Measurements from ENCODE around the gene BET1. TPM values are rescaled to one million over a fixed set of nuclear protein-coding genes. Genes with fewer than 3 reads are reported as not detected.

Gene BET1
- total and polyA plus RNA-seq, 9 of the 15 experiments (the other 6 are each of a cell fraction or from before 2014, with no cell fraction given) = 15.8 to 190 (median 37.8) TPM

GRCh38 chr7:94016786-94017185 is 12.6 kb upstream of the BET1 start:
- DNase-seq (ENCODE audit: extremely low read depth in 1 of 4, low spot score in 3 of 4) (no peak), FAIRE-seq (no peak), ATAC-seq (no peak)
- in situ Hi-C loops (cut with MboI) = no loop called here
- 7% methylated on average over 1 of the region's 1 CpG for WGBS (ENCODE audit: insufficient coverage, low coverage, missing lambda C conversion rate)
- intact Hi-C loops (cut with micrococcal nuclease) = no loop called here
- Histone ChIP-seq H3K9me3 (replicated peaks; ENCODE audit: control insufficient read depth, insufficient read depth, low read depth, low read length) (no peaks in the 10 kb centered on the region), H3K27ac (ENCODE audit: extremely low read depth, low read depth, low read length) (no peak overlapping the region), H3K79me2 (ENCODE audit: control insufficient read depth, insufficient read depth, low read length) (no peaks in the 10 kb centered on the region), H3K4me3 (no peak overlapping the region), H3K27me3 (ENCODE audit: control insufficient read depth in 2 of 2, insufficient read depth in 2 of 2, low read length in 2 of 2) (peaks cover 2 to 5% of the 10 kb centered on the region in 2 experiments; a peak in 1 of 5 replicates), H4K20me1 (replicated peaks; ENCODE audit: control insufficient read depth, insufficient read depth, low read length) (no peaks in the 10 kb centered on the region), H2AFZ (ENCODE audit: low read depth, low read length) (no peak overlapping the region), H3K9ac (ENCODE audit: insufficient read depth in 1 of 2, low read depth in 2 of 2, low read length in 2 of 2) (no peak overlapping the region), H3K4me2 (ENCODE audit: insufficient read depth, low read length) (no peak overlapping the region), H3K36me3 (ENCODE audit: control insufficient read depth, insufficient read depth, low read length) (no peaks in the 10 kb centered on the region), H3K4me1 (replicated peaks in 1 of 2; ENCODE audit: control insufficient read depth in 2 of 2, insufficient read depth in 2 of 2, low read length in 2 of 2) (peaks cover 0 to 5% of the 10 kb centered on the region in 2 experiments; a peak in 1 of 5 replicates), H3K9me1 (ENCODE audit: control insufficient read depth, insufficient read depth, low read length) (no peaks in the 10 kb centered on the region)
- CTCF ChIA-PET (ENCODE audit: low intra/inter-chr PET ratio) = no interaction called here
- no peak for TF ChIP-seq NKRF (IDR thresholded peaks at IDR 0.05; ENCODE audit: borderline replicate concordance)
- TF ChIP-seq KDM2B (CRISPR knock-in tag; IDR thresholded peaks at IDR 0.05) = no peak
- TF ChIP-seq USF2 (CRISPR knock-in tag; IDR thresholded peaks at IDR 0.05) = no peak
- TF ChIP-seq NONO (IDR thresholded peaks at IDR 0.05; ENCODE audit: low read depth in 2 of 2, low read length in 1 of 2) = no peak
- no peak for TF ChIP-seq CHAMP1 (IDR thresholded peaks at IDR 0.05)
- TF ChIP-seq ZNF232 (CRISPR knock-in tag; IDR thresholded peaks at IDR 0.05) = no peak
- TF ChIP-seq HSF4 (CRISPR knock-in tag; IDR thresholded peaks at IDR 0.05; ENCODE audit: borderline replicate concordance) = no peak
- no peak for TF ChIP-seq TARDBP (IDR thresholded peaks at IDR 0.05)
- TF ChIP-seq ZNF253 (CRISPR knock-in tag; conservative IDR thresholded peaks at IDR 0.05) = no peak
- POLR2A ChIA-PET = interaction anchor here (0.7 kb wide), 1 partner anchor 18 kb away, joined by 3 read pairs; no protein-coding TSS in a partner anchor
- BruUV-seq (replicated peaks) = no TSS peak
